K562 (cell line): Measurements from ENCODE around the gene ERBB4. TPM values are rescaled to one million over a fixed set of nuclear protein-coding genes. Genes with fewer than 3 reads are reported as not detected.

Experiments used
- ATAC-seq: fragments of 200-7000 bp; cut with Tn5 transposase; 3 replicates; pipeline ENCODE4 v1.9.1; 2020; ENCODE audit warnings: moderate library complexity
- BruUV-seq: library from RNA; stranded (reverse); fragments of 400-500 nt; replicated peaks from 2 replicates; lab custom pipeline; 2021; lab: Mats Ljungman, UMichigan
- CTCF ChIA-PET: fragments of 300-600 bp; formaldehyde crosslinking; extraction: SDS; loops from one replicate; lab custom pipeline; 2021; ENCODE audit warnings: low intra/inter-chr PET ratio; lab: Yijun Ruan, JAX
- POLR2A ChIA-PET: fragments of 300-600, 350-650 bp; sonication (Branson Sonifier 250); formaldehyde crosslinking; extraction: SDS; loops from one replicate; lab custom pipeline; 2021; ENCODE audit warnings: antibody characterized with exemption, inconsistent platforms; lab: Yijun Ruan, JAX
- DNase-seq, 4 experiments: peaks; one replicate each; pipeline versions ENCODE4 v3.0.0 to v3.0.0-alpha.2; 2011 to 2018; ENCODE audit warnings: low spot score in 3 of 4, mixed read lengths in 3 of 4; ENCODE audit errors: extremely low read depth in 1 of 4
- FAIRE-seq: peaks from 2 replicates; lab custom pipeline; 2011; peaks lifted over from hg19 to GRCh38; lab: Jason Lieb, UNC
- H2AFZ ChIP-seq: 2 replicates; pipeline ENCODE4 v1.6.0; 2011; ENCODE audit warnings: low read depth, low read length, control low read depth, inconsistent platforms
- H3K27ac ChIP-seq: fragments of 200-600 bp; 3 replicates; pipeline ENCODE4 v1.8.0; 2011; ENCODE audit warnings: low read depth, mild to moderate bottlenecking, control low read depth, inconsistent platforms, low read length, moderate library complexity, mixed read lengths; ENCODE audit errors: extremely low read depth
- H3K27me3 ChIP-seq, 2 experiments: fragments of 300-600 bp in 1 of 2; 2 replicates in 1 of 2; 3 replicates in 1 of 2; pipeline versions ENCODE4 v1.6.0 to v1.8.0; 2011; ENCODE audit warnings: inconsistent platforms in 2 of 2, low read length in 2 of 2, mild to moderate bottlenecking in 1 of 2, mixed read lengths in 1 of 2, moderate library complexity in 1 of 2; ENCODE audit not compliant: control insufficient read depth in 2 of 2, insufficient read depth in 2 of 2
- H3K36me3 ChIP-seq: fragments of 300-600 bp; 3 replicates; pipeline ENCODE4 v1.8.0; 2011; ENCODE audit warnings: mild to moderate bottlenecking, low read length, inconsistent platforms; ENCODE audit not compliant: control insufficient read depth, insufficient read depth
- H3K4me1 ChIP-seq, 2 experiments: fragments of 200-600 bp in 1 of 2; replicated peaks in 1 of 2; 2 replicates in 1 of 2; 3 replicates in 1 of 2; pipeline versions ENCODE4 v1.5.1 to v1.8.0; 2011; ENCODE audit warnings: inconsistent platforms in 2 of 2, low read length in 2 of 2, mild to moderate bottlenecking in 1 of 2, mixed read lengths in 1 of 2, moderate library complexity in 1 of 2; ENCODE audit not compliant: control insufficient read depth in 2 of 2, insufficient read depth in 2 of 2
- H3K4me2 ChIP-seq: 2 replicates; pipeline ENCODE4 v1.6.1; 2011; ENCODE audit warnings: low read length, control low read depth, inconsistent platforms, mixed read lengths; ENCODE audit not compliant: insufficient read depth
- H3K4me3 ChIP-seq: fragments of 200-600 bp; sonication (generic), shearing (Covaris generic); 2 replicates; pipeline ENCODE4 v1.5.1; 2016; ENCODE audit warnings: control low read depth, inconsistent platforms
- H3K79me2 ChIP-seq: fragments of 200-600 bp; 3 replicates; pipeline ENCODE4 v1.8.0; 2011; ENCODE audit warnings: low read length, inconsistent platforms; ENCODE audit not compliant: control insufficient read depth, insufficient read depth
- H3K9ac ChIP-seq, 2 experiments: 2 replicates each; pipeline versions ENCODE4 v1.6.0 to v1.6.1; 2011; ENCODE audit warnings: low read depth in 2 of 2, low read length in 2 of 2, control low read depth in 1 of 2, inconsistent platforms in 1 of 2, mild to moderate bottlenecking in 1 of 2, mixed read lengths in 1 of 2; ENCODE audit not compliant: insufficient read depth in 1 of 2
- H3K9me1 ChIP-seq: one replicate; pipeline ENCODE4 v1.6.0; 2011; ENCODE audit warnings: inconsistent platforms, mild to moderate bottlenecking, low read length, moderate library complexity; ENCODE audit not compliant: control insufficient read depth, insufficient read depth
- H3K9me3 ChIP-seq: replicated peaks from 2 replicates; pipeline ENCODE4 v1.5.1; 2011; ENCODE audit warnings: low read depth, low read length, inconsistent platforms; ENCODE audit not compliant: control insufficient read depth, insufficient read depth
- H4K20me1 ChIP-seq: replicated peaks from 2 replicates; pipeline ENCODE4 v1.6.1; 2011; ENCODE audit warnings: low read length, inconsistent platforms, mixed read lengths; ENCODE audit not compliant: control insufficient read depth, insufficient read depth
- ATF1 ChIP-seq, 2 experiments: fragments of 450-650 bp in 1 of 2; IDR thresholded peaks; 2 replicates each; pipeline ENCODE4 v1.6.1; 2016; ENCODE audit warnings: missing compliant biosample characterization in 1 of 2, missing genetic modification characterization in 1 of 2
- FOSL1 ChIP-seq: fragments of 200-800 bp; sonication (Bioruptor generic); conservative IDR thresholded peaks from 2 replicates; pipeline ENCODE4 v1.6.1; 2016; ENCODE audit warnings: missing genetic modification characterization, missing compliant biosample characterization
- KAT7 ChIP-seq: sonication (generic); formaldehyde crosslinking; IDR thresholded peaks from 2 replicates; pipeline ENCODE4 v1.8.0; 2022; ENCODE audit warnings: missing genetic modification reagents, mild to moderate bottlenecking, borderline replicate concordance
- LCOR ChIP-seq: sonication (generic); formaldehyde crosslinking; IDR thresholded peaks from 2 replicates; pipeline ENCODE4 v1.8.0; 2022; ENCODE audit warnings: mild to moderate bottlenecking, missing genetic modification reagents
- MCM2 ChIP-seq: fragments of 450-650 bp; IDR thresholded peaks from 2 replicates; pipeline ENCODE4 v1.6.1; 2017; ENCODE audit warnings: low read depth, mild to moderate bottlenecking
- MCM7 ChIP-seq, 2 experiments: fragments of 450-650 bp; IDR thresholded peaks; 2 replicates each; pipeline ENCODE4 v1.6.1; 2016 to 2018
- NCOA1 ChIP-seq: fragments of 450-650 bp; IDR thresholded peaks from 2 replicates; pipeline ENCODE4 v1.6.1; 2016; ENCODE audit warnings: low read depth
- NFE2 ChIP-seq: IDR thresholded peaks from 2 replicates; pipeline ENCODE4 v1.6.1; 2014; ENCODE audit warnings: antibody characterized with exemption, low read depth
- PHB ChIP-seq: fragments of 250-450 bp; sonication (Bioruptor Pico); IDR thresholded peaks from 2 replicates; pipeline ENCODE4 v1.5.0; 2021
- TCFL5 ChIP-seq: fragments of 250-450 bp; sonication (Bioruptor Pico); conservative IDR thresholded peaks from 2 replicates; pipeline ENCODE4 v1.6.1; 2021; ENCODE audit warnings: mild to moderate bottlenecking, moderate library complexity, matching md5 sums
- TEAD4 ChIP-seq, 2 experiments: sonication (generic) in 1 of 2; formaldehyde crosslinking in 1 of 2; IDR thresholded peaks; 2 replicates each; pipeline versions ENCODE4 v1.6.1 to v1.8.0; 2012 to 2022; ENCODE audit warnings: borderline replicate concordance in 1 of 2, inconsistent platforms in 1 of 2, low read length in 1 of 2, mild to moderate bottlenecking in 1 of 2, missing genetic modification reagents in 1 of 2
- ZC3H4 ChIP-seq: sonication (generic); formaldehyde crosslinking; IDR thresholded peaks from 2 replicates; pipeline ENCODE4 v1.9.0; 2021; ENCODE audit warnings: missing genetic modification reagents, borderline replicate concordance
- ZNF785 ChIP-seq: fragments of 250-450 bp; sonication (Bioruptor Pico); IDR thresholded peaks from 2 replicates; pipeline ENCODE4 v1.4.0; 2020; ENCODE audit warnings: mild to moderate bottlenecking
- ZSCAN32 ChIP-seq: fragments of 450-650 bp; formaldehyde crosslinking; IDR thresholded peaks from 2 replicates; pipeline ENCODE4 v1.4.0; 2020; ENCODE audit warnings: mild to moderate bottlenecking, moderate library complexity
- WGBS: fragments of 100-300 bp; shearing (Covaris generic); methylation state at CpG from one replicate; pipeline ENCODE4 v1.1.6; 2016; ENCODE audit warnings: low coverage, mixed read lengths; ENCODE audit not compliant: insufficient coverage; ENCODE audit errors: missing lambda C conversion rate; 5-methylcytosine and 5-hydroxymethylcytosine counted together
- in situ Hi-C: fragments of 300-500 bp; cut with MboI; formaldehyde crosslinking; loops from 4 replicates; pipeline ENCODE4 v1.15.0; 2018; ENCODE audit warnings: inconsistent platforms, mixed read lengths
- intact Hi-C: fragments of 100-400 bp; cut with micrococcal nuclease; formaldehyde crosslinking; loops from 2 replicates; pipeline ENCODE4 v1.14.2; 2022
- polyA plus RNA-seq, 8 experiments: library from polyadenylated mRNA; depleted of rRNA in 4 of 8; stranded (reverse) in 5 of 8; unstranded in 3 of 8; fragments of >200 nt; fragmentation: Nextera tagmentation in 2 of 8; fragmentation: Illumina TruSeq in 1 of 8; extraction: Ambion mirVana in 2 of 8; extraction: Trizol in 1 of 8; gene quantifications; 2 replicates each; pipeline versions ENCODE4 v1.2.1 to v1.2.3, GENCODE V29; 2011 to 2014; ENCODE audit warnings: inconsistent platforms in 1 of 8, missing spikeins in 1 of 8
- total RNA-seq, 7 experiments: library from RNA; depleted of rRNA in 6 of 7; stranded (reverse); fragments of >200 nt in 6 of 7; fragmentation: Illumina TruSeq in 2 of 7; extraction: Trizol in 2 of 7; gene quantifications; 2 replicates each; pipeline versions ENCODE4 v1.2.1 to v1.2.3, GENCODE V29; 2011 to 2021; ENCODE audit warnings: low replicate concordance in 1 of 7
- TF ChIP-seq, protein P1 (sequence below): fragments of 250-450 bp; sonication (Bioruptor Pico); IDR thresholded peaks from 2 replicates; pipeline ENCODE4 v1.4.0; 2020; ENCODE audit warnings: mild to moderate bottlenecking, moderate library complexity

The ERBB4 gene
- total and polyA plus RNA-seq, 9 of the 15 experiments (the other 6 are each of a cell fraction or from before 2014, with no cell fraction given) = not detected

DNA sequence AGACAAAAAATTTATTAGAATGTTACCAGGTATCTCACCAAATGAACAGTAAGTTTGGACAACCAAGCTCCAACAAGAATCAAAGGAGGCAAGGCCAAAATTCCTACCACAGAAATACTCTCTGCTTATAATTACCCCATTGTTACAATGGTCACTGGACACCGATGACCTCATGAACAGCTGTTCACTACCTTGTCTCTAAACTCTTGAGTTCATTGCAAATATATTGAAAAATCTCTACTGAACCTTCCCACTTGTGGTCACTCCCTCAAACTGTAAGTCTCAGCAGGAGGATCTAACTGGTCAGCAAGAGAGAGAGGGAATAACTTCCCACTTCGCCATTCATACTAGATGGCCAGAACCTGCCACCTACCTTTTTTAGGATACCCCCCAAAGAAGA, 50.0 kb downstream of the ERBB4 start:
- no peak for FAIRE-seq
- no peak overlapping the region for H3K27ac ChIP-seq
- intact Hi-C loops (no loop called here), in situ Hi-C loops (no loop called here)
- H3K4me2 ChIP-seq = no peak overlapping the region
- no peak overlapping the region for H2AFZ ChIP-seq
- CTCF ChIA-PET = no interaction called here
- POLR2A ChIA-PET = no interaction called here
- TF ChIP-seq ZSCAN32 (no peak), TCFL5 (CRISPR knock-in tag) (no peak), TEAD4 (IDR thresholded peaks at IDR 0.05; ENCODE audit: low read length) (no peak), TEAD4 (CRISPR knock-in tag; IDR thresholded peaks at IDR 0.05; ENCODE audit: borderline replicate concordance) (no peak), MCM7 (IDR thresholded peaks at IDR 0.05) (no peak), KAT7 (CRISPR knock-in tag) (no peak), PHB (CRISPR knock-in tag) (no peak)
- 7% methylated on average over 2 of the region's 2 CpGs for WGBS
- no peaks in the 10 kb centered on the region for H3K4me1 ChIP-seq
- no peaks in the 10 kb centered on the region for H4K20me1 ChIP-seq
- no peaks in the 10 kb centered on the region for H3K79me2 ChIP-seq
- no peak overlapping the region for H3K4me3 ChIP-seq
- H3K36me3 ChIP-seq = no peaks in the 10 kb centered on the region
- no peak for DNase-seq
- no TSS peak for BruUV-seq
- no peak for ATAC-seq
- no peaks in the 10 kb centered on the region for H3K9me1 ChIP-seq
- H3K9ac ChIP-seq = no peak overlapping the region
- H3K27me3 ChIP-seq = no peaks in the 10 kb centered on the region
- H3K9me3 ChIP-seq = no peaks in the 10 kb centered on the region

DNA sequence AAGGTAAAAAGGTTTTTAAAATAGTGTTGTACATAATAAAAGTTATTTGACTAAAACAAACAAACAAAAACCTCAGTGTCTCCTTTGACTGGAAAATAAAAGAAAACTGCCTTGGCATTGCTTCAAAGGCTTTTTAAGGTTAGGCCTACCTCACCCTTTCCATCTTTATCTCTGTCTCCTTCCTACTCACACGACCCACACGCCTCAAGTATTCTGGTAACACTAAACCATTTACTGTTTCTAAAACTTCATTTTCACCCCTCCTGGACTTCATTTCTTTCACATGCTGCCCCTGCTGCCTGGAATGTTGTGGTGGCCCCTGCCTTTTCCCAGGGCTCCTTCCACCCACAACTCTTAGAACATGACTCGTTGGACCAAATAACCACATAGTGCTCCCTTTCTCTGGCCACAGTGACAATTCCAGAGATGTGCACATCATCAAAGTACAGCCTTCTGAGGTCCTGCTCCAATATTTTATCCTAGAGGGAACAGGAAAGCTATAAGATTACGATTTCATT, 54.0 kb downstream of the ERBB4 start:
- no peak overlapping the region for H3K27ac ChIP-seq
- POLR2A ChIA-PET = no interaction called here
- no peaks in the 10 kb centered on the region for H3K79me2 ChIP-seq
- H3K27me3 ChIP-seq = no peaks in the 10 kb centered on the region
- no peaks in the 10 kb centered on the region for H3K4me1 ChIP-seq
- no peak overlapping the region for H2AFZ ChIP-seq
- H3K9me3 ChIP-seq = no peaks in the 10 kb centered on the region
- no peaks in the 10 kb centered on the region for H3K36me3 ChIP-seq
- H3K4me2 ChIP-seq = no peak overlapping the region
- intact Hi-C loops = no loop called here
- CTCF ChIA-PET = no interaction called here
- FAIRE-seq (no peak), DNase-seq (no peak), ATAC-seq (no peak)
- WGBS = 0% methylated on average over 3 of the region's 4 CpGs
- BruUV-seq = no TSS peak
- H3K9me1 ChIP-seq = no peaks in the 10 kb centered on the region
- no peak overlapping the region for H3K9ac ChIP-seq
- no peaks in the 10 kb centered on the region for H4K20me1 ChIP-seq
- in situ Hi-C loops = no loop called here
- H3K4me3 ChIP-seq = no peak overlapping the region
- TF ChIP-seq, protein P1, sequence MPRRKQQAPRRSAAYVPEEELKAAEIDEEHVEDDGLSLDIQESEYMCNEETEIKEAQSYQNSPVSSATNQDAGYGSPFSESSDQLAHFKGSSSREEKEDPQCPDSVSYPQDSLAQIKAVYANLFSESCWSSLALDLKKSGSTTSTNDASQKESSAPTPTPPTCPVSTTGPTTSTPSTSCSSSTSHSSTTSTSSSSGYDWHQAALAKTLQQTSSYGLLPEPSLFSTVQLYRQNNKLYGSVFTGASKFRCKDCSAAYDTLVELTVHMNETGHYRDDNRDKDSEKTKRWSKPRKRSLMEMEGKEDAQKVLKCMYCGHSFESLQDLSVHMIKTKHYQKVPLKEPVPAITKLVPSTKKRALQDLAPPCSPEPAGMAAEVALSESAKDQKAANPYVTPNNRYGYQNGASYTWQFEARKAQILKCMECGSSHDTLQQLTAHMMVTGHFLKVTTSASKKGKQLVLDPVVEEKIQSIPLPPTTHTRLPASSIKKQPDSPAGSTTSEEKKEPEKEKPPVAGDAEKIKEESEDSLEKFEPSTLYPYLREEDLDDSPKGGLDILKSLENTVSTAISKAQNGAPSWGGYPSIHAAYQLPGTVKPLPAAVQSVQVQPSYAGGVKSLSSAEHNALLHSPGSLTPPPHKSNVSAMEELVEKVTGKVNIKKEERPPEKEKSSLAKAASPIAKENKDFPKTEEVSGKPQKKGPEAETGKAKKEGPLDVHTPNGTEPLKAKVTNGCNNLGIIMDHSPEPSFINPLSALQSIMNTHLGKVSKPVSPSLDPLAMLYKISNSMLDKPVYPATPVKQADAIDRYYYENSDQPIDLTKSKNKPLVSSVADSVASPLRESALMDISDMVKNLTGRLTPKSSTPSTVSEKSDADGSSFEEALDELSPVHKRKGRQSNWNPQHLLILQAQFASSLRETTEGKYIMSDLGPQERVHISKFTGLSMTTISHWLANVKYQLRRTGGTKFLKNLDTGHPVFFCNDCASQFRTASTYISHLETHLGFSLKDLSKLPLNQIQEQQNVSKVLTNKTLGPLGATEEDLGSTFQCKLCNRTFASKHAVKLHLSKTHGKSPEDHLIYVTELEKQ (CRISPR knock-in tag) = no peak
- no peak for TF ChIP-seq FOSL1 (tag)
- TF ChIP-seq MCM2 = no peak
- TF ChIP-seq NFE2 = no peak
- TF ChIP-seq ZC3H4 (CRISPR knock-in tag) = no peak
- no peak for TF ChIP-seq NCOA1
- no peak for TF ChIP-seq LCOR (CRISPR knock-in tag)
- no peak for TF ChIP-seq ZNF785
- TF ChIP-seq ATF1 (CRISPR knock-in tag; IDR thresholded peaks at IDR 0.05) = no peak
- TF ChIP-seq ATF1 (tag; IDR thresholded peaks at IDR 0.05) = no peak
